GM18909 (cell line): ENCODE data around the gene SAP25.

Source experiments
- ATAC-seq: cut with Tn5 transposase; IDR thresholded peaks from one replicate; pipeline ENCODE4 v1.9.1; 2021; ENCODE audit warnings: mild to moderate bottlenecking; ENCODE audit not compliant: unreplicated experiment, poor library complexity

Gene SAP25

DNA sequence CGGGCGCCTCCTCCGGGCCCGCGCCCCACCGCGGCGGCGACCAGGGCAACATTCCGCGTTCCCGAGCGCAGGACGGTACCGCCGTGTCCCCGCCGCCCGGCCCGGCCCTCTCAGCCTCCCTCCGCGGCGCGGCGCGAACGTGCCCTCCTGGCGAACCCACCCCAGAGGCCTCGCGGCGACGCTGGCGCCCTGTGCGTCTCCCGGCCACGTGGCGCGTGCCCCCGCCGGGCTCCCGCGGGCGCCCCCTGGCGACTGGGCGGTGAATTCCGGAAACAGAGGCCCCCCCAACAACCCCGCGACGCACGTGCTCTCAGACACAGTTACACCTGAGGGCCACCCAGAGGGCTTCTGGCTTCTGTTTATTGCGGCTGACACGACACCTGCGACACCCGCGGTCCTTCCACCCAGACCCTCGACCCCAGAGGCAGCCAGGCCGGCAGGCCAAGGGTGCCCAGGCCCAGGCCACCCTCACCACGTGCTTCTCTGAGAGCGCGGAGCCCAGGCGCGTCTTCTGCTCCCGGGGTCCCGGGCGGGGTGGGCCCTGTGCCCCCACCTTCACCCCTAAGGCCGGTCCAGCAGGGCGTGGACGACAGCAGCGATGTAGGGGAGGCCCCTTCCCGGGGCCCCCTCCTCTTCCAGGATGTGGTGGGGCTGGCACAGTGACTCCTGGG is at the start of gene SAP25:
SAP25 (minus strand) TSS at position 210 of the 671 bp plus-strand sequence; CDS start at position 52, 158 bp downstream.
- no peak for ATAC-seq

DNA sequence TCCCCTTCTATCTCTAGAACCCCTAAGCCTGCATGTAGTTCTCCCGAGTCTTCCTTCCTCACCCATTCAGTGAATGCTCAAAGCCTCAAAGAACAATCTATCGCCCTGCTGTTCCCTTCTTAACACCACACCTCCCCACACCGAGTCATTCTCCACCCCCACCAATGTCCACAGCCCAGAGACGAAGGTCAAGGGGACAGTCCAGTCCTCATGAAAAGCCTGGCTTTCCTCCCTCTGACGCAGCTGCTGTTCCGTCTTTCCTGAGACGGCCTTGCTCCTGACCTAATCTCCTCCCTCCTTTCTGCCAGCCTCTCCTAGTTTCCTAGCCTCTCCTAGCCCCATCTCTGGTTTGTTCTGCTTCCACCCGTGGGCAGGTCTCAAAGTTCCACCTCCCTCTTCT is 47.9 kb upstream of the SAP25 start:
- ATAC-seq = no peak

DNA sequence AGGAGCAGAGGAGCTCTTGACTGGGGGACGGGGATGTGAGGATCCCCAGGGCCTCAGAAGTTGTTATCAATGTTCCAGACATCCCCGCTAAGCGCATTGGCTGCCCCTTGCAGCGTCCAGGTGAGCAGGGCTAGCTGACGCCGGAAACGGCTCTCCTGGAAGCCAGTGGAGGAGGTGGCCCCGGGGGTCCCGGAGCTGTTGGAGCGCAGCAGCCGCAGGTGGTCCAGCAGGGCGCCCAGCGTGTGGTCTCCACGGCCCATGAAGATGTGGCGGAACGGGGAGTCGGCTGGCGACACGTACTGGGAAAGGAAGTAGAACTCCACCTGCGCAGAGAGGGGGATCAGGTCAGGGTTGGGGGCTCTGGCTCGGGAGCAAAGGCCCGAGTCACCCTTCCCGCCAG is 47.1 kb upstream of the SAP25 start:
- ATAC-seq = no peak

DNA sequence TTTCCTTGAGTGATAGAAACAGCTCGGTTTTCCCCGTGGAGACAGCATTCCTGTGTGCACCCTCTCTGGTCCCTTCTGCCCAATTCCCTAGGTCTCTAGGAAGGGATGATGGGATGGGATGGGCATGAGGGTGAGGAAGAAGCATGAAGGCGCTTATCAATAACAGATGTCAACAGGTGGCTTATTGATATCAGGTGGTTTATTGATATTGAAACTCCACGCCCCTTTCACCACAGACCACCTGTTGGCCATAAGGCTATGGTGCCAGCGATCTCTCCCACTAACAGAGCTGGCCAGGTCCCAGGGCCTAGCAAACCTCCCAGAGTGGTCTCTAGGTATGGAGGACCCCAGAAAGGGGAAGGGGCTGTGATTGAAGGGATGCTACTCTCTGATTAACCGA is 46.5 kb upstream of the SAP25 start:
- no peak for ATAC-seq

DNA sequence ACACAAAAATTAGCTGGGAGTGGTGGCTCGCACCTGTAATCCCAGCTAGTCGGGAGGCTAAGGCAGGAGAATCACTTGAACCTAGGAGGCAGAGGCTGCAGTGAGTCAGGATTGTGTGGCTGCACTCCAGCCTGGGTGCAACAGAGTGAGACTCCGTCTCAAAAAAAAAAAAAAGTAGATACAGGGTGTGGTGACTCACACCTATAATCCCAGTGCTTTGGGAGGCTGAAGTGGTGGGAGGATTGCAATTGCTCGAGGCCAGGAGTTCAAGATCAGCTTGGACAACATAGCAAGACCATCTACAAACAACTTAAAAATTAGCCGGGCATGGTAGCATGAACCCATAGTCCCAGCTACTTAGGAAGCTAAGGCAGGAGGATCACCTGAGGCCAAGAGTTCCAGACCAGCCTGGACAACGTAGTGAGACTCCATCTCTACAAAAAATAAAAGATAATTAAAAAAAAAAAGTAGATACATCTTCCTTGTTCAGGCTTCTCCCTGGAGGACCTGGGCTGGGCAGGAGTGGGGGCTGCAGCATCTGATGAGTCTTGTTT is 40.7 kb upstream of the SAP25 start:
- no peak for ATAC-seq

DNA sequence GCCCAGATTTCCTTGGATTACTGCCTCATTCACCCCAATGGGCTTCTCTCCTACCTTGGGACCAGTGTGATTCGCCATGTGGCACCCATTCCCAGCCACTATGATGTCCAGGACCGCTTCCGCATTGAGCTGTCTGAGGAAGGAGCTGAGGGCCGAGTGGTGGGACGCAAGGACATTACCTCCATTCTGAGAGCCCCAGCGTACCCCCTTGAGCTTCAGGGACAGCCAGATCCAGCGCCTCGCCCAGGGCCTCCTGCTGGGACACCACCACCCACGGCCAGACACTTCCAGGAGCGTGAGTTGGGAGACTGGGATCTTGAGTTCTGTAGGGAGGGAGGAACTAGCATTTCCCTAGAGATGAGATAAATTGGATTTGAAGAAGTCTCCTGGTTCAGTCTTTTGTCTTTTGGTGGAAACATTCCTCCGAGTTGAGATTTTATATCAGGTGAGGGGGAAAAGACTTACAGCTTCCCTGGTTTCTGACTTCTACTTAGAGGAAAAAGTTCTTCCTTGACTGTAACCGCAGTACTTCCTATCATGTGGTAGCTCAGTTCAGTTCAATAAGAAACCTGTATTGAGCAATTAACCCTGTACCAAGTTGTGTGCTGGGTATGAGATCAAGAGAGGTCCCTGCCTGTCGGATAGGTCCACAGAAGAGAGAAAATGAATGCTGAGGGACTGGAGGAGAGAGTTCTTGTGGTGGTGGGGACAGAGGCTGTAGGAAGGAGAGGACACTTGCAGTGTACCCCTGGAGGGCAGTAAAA is 39.9 kb upstream of the SAP25 start:
- ATAC-seq = no peak

DNA sequence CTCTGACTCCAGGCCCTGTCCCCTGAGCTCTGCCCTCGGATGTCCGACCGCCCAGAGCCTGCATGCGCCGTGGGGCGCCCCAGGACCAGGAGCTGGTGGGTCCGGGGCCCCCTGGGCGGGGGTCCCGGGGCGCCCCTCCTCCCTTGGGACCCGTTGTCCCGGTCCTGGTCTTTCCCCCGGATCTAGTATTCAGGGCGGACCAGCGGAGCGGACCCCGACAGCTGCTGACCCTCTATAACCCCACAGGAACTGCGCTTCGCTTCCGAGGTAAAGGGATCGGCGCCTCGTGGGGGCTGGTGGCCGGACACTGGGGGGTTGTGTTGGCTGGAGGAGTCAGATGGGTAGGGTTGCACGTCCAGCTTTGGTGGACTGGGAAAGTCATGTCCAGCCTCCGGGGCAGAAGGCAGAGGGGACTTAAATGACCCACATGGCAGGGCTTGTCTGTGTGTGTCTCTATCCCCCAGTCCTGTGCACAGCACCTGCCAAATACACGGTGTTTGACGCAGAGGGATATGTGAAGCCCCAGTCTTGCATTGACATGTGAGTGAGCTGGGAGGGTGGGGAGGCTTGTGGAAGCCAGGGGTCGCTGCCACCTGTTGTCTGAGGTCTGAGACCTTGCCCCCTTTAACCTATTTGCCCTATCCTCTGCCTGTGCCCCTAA is 39.2 kb upstream of the SAP25 start:
- no peak for ATAC-seq

DNA sequence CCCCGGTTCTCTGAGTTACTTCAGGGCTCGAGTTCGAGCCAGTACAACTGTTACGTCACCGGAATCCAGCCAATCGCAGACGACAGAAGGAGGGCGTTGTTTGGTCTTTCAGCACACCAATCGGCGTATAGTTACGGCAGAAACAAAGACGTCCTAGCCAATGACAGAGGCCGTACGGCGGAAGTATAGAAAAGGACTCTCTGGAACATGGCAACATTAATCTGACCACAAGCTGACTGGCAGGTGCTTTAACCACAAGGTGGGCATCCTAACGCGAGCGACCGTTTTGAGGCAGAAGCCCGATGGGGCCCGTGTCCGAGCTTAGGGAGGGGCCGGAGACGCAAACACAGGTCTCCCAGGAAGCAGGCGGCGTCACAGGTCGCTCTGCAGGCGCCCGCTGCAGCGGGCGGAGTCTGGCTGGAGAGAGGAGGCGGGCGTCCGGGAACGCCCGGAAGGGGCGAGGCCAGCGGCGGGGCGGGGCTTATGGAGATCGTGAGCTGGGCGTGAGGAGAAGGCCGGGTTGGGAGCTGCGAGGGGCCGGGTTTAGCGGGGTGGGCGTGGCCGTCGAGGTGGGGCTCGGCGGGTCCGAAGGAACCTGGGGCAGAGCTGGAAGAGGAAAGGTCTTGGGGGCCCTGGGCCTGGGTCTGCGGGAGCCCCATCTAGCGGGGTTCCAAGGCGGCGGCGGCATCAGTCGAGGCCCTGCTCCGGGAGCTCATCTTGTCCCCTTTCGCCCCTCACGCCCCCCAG is 38.5 kb upstream of the SAP25 start, which contains the start of gene MOSPD3:
MOSPD3 (plus strand) TSS at position 558 of the 747 bp plus-strand sequence. CDS start 252 bp downstream, outside the sequence.
- peak; percentile 93 for ATAC-seq

DNA sequence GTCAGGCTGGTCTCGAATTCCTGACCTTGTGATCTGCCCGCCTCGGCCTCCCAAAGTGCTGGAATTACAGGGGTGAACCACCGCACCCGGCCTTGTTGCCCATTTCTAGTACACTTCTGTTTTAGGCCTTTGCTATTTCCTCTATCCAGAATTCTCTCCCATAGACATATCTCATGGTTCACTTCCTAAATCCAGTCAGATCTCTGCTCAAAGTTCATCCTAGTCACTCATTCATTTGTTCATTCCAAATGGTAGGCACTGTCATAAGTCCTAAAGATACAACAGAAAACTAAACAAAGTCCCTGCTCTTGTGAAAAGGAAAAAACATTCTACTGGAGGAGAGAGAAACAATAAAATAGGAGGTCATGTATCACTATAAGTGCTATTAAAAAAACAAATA is 36.3 kb upstream of the SAP25 start:
- ATAC-seq = no peak

DNA sequence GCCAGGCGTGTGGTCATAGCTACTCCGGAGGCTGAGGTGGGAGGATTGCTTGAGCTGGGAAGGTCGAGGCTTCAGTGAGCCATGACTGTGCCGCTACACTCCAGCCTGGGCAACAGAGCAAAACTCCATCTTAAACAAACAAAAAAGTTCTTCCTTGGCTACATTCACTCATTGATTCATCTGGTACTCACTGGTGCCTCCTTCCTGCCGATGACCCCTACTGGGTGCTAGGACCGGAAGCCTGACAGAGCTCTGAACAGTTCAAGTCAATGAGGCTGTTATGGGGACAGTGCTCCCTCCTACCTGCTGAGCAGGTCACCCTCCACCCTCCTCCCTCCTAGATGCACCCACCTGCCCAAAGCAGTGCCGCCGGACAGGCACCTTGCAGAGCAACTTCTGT is 33.4 kb upstream of the SAP25 start:
- ATAC-seq = no peak

DNA sequence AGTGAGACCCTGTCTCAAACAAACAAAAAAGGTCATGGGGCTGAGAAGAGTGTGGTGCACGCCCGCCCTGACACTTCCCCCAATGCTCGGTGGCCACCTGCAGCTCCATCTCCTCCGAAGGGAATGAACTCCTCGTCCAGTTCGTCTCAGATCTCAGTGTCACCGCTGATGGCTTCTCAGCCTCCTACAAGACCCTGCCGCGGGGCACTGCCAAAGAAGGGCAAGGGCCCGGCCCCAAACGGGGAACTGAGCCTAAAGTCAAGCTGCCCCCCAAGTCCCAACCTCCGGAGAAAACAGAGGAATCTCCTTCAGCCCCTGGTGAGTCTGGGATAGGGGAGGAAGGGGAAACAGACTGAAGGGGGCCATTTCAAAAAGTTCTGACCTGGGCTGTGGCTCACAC is 32.6 kb upstream of the SAP25 start:
- no peak for ATAC-seq

DNA sequence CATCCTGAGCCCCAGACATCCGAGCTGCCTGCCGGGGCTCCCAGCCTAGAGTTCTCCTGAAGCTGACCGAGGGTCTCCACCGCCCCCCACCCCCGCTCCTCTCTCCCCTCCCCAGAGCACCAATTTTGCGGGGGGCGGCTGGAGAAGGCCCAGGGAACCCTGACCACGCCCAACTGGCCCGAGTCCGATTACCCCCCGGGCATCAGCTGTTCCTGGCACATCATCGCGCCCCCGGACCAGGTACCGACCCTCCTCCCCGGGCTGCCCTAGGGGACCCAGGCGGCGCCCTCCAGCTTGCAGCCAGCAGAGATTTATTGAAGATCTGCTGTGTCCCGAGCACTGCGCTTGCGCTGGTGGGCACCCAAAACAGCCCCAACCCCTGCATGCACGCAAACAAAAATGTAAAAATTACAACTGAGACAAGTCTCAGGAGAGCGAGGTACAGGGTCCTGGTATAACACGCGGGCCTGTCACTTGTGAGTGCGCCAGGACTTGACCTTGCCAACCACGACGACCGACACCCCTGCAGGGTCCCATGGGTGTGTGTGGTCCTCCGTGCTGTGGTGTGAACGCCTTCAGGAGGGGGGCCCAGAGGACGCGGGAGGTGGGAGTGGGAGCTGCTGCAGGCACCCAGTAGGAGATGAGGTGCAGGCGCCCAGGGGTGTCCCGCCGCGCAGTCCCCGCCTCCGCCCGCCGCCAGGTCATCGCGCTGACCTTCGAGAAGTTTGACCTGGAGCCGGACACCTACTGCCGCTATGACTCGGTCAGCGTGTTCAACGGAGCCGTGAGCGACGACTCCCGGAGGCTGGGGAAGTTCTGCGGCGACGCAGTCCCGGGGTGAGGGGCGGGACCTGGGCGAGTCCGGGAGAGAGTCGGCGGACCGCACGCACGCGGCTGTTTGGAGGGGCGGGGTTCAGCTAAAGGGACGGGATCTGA is 31.5 kb upstream of the SAP25 start:
- no peak for ATAC-seq

DNA sequence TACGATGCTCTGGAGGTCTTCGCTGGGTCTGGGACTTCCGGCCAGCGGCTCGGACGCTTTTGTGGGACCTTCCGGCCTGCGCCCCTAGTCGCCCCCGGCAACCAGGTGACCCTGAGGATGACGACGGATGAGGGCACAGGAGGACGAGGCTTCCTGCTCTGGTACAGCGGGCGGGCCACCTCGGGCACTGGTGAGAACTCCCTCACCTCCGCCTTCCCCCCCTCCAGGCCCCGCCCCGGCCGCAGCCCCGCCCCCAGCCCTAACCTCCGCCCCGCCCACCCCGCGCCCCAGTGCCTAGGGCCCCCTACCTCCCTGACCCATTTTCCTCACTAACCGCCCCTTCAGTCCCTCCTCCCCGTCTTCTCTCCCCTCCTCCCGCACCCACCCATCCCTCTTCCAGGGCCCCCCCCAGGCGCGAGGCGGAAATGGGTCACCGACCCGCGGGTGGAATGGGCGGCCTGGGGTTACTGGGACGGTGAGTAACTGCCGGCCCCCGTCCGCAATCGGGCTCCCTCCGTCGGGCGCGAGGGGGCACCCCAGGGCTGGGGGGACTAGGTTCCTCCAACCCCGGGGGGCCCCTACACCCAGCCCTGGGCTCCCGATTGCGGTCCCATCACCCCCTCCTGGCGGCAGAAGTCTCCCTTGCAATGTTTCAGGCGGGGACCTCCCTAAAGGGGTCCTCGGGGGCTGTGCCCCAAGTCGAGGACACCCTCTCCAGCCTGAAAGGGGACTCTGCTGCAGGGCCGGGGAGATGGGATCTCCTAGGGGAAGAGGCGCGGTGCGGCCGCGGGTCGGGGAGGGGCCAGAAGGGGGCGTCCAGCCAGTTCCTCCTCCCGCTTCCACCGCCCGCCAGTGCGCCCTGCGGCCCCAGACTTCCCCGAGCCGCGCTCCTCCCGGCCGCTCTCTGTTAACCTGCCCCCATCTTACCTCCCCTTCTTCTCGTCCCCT is 30.6 kb upstream of the SAP25 start:
- peak; percentile 69 for ATAC-seq

DNA sequence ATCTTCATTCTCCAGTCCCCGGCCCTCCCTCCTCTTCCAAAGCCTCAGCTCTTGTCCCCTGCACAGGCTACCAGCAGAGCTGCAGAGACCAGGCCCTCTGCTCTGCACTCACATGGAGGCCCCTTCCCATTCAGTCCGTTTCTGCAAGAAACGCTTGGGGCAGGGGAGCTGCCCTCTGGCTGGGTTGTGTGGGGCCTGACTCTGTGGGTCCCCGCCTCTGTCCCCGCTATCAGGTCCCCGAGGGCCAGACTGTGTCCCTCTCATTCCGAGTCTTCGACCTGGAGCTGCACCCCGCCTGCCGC is 30.0 kb upstream of the SAP25 start:
- no peak for ATAC-seq

DNA sequence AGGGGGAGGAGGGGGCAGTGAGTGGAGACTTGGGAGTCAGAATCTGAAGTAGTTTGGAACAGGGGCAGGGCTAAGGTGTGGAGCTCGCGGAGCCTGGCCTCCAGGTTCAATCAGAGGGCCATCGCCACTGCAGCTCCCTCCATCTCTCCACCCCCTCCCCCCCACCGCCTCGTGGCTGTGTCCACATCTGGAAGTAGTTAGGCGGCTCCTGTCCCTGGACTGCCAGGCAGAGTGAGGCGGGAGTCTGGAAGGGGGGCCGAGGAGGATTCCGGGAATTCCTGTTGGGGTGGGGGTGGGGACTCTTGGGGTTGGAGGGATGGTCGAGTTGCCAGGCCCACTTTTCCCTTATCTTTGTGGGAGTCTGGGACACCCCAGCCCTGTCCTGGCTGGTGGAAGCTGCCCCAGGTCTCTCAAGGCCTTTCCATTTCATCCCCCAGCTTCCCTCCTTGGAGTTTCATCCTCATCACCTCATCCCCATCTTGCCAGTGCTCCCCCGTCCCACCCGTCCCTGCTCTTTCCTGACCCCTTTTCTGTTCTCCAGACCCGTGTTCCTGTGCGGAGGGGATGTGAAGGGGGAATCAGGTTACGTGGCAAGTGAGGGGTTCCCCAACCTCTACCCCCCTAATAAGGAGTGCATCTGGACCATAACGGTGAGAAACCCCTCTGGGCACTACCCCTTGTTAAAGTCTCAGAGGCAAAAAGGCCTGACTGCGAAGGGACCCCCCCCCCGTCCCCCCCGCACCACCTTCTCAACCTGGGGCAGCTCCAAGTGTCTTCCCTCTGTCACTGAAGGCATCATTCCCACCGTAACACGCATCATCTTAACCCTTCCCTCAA is 29.4 kb upstream of the SAP25 start:
- no peak for ATAC-seq

DNA sequence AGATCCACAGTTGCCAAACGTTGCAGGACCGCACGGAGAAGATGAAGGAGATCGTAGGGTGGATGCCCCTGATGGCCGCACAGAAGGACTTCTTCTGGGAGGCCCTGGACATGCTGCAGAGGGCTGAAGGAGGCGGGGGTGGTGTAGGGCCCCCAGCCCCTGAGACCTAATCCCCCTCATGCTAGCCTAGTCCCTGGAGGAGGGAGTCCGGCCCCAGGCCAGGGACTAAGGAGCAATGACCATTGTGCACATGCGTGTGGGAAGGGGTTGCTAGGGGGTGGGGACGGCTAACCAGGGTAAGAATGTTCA is 27.0 kb upstream of the SAP25 start:
- ATAC-seq = no peak

DNA sequence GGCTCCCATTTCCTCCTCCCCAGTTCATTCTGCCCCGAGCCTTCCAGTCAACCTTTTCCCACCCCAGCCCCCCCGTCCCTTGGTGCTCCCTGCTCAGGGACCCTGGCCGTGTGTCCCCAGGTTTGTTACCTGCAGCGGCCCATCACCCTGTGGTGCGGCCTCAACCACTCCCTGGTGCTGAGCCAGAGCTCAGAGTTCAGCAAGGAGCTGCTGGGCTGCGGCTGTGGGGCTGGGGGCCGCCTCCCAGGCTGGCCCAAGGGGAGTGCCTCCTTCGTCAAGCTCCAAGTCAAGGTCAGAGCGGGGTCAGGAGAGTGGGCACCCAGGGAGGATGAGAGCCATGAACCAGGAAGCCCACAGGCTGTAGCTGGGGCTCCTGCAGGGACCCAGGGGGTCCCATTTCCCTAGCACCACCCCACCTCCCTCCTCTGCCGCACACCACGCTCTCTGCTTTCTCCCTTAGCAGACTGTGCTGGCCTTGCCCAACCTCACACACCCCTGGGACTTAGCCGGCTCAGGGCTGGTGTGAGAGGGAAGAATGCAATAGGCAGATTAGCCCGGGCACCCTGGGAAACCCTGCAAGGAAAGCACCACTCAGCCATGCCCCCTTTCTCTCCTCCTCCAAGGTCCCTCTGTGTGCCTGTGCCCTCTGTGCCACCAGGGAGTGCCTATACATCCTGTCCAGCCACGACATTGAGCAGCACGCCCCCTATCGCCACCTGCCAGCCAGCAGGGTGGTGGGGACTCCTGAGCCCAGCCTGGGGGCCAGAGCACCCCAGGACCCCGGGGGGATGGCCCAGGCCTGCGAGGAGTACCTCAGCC is 26.4 kb upstream of the SAP25 start:
- ATAC-seq = no peak
